Fibroblast of peridontal ligament (primary cell): ENCODE results near the gene KDM2B.
"Not testable (repeated sequence)": the region's sequence is repeated elsewhere in the genome, so short reads cannot be mapped to it uniquely, and the experiment has no call there.

Experiments used
- DNase-seq: peaks from one replicate; pipeline ENCODE4 v3.0.0-alpha.2; 2010; ENCODE audit errors: extremely low read depth

KDM2B gene

GRCh38 chr12:121503395-121503794 is 77.4 kb downstream of the KDM2B start:
- DNase-seq = no peak

GRCh38 chr12:121501946-121502345 is 78.9 kb downstream of the KDM2B start:
- DNase-seq = no peak

- DNase-seq = peak; percentile 69
Measured at GRCh38 chr12:121499929-121500793, 80.7 kb downstream of the KDM2B start.

DNA sequence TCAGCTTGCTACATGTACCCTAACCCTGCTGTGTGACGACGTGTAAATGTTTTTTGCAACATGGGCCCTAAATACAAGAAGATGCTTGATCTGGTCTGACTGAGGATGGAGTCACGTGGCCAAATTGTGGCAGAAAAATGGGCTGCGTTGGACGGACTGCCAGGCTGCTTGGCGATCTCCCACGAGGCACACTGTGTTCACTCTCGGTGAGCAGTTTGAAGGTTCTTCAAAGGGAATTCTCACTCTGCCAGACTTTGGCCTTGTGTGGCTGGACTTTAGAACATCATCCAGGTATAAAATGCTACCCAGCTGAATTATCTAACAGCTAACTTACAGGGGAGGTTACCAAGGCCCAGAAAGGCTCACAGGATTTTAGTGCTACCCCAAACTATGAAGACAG is 85.1 kb downstream of the KDM2B start:
- DNase-seq = no peak

DNA sequence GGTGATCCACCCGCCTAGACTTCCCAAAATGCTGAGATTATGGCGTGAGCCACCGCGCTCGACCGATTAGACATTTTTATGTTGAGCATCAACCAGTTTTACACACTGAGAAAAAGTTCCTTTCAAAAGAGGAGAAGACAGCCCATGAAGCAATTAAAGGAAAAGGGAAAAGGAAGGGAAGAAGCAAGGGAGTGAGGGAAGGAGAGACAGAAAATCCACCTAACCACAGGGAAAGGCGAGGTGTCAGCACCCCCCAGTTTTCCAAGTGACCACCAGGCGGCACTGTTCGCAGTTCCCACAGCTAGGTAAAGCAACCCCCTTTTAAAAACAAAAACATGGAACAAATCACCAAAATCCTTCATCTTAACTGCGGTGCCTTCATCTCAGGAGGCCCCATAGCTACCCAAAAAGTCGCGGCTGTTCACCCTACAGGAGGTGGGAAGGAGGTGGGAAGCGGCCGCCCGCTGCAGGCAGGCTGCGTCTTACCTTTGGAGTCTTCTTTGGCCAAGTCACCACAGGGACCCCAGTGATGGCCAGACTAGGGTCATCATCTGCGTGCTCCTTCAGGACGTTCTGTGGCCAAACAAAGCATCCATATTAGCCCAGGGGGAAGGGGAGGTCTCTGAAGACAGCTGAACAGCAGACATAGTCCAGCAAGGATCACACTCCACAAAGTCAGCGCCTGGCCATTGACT is 86.6 kb downstream of the KDM2B start:
- DNase-seq = peak; percentile 39

DNA sequence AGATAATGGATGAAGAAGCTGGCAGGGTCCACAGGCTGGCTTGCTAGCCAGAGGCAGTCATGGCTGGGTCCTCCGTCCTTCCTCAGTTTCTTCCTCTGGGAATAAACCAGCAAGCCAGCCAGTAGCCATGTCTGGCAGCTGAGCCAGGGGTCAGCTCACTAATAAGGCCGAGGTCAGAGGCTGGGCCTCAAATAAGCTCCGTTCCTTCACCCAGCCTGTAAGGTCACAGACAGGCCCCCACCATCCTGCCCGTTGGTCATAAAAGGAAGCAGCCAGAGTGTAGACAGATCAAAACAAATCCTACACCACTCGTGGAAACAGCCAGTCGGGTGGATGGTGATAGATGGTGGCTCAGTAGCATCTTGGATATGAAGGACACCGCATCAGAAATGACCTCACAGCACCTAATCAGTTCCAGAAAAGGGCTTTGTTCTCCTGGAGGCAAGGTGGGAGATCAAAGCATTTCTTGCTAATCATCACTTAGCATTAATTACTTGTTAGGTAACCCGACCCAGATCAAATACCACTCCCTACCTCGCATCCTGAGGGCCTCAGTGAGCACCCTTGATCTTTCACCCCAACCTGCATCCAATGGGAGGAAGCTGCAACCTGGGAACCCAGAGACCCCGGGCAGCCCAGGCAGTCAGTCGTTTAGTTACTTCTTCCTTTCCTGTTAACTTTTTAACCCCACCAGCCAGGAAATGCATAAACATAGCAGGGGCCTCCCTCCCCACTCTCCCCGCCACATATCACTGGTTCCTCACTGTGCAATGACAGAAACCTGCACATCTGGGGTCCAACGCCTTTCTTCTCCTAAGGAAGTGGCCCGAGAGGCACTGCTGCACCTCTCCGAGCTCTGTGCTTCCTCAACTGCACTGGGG is 90.2 kb downstream of the KDM2B start:
- DNase-seq = no peak

DNA sequence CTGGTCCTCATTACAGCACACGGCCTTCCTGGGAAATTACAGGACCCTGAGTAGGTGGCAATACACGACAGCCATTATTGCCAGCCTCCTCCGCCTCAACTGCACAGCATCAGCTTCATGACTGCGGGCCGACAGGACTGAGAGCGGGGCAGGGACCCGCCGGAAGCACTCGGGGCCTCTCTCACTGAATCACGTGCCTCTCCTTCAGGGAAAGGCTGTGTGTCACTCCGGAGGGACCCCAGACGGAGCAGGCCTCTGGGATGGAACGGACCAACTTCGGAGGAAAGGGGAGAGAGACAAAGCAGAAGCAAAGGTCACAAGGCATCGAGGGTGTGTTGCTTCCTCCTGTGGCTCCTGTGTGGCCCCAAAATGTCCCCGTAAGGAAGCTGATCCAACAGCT is 90.9 kb downstream of the KDM2B start:
- DNase-seq = no peak

GRCh38 chr12:121484967-121485366 is 95.9 kb downstream of the KDM2B start:
- DNase-seq = no peak

GRCh38 chr12:121484564-121484963 is 96.3 kb downstream of the KDM2B start:
- DNase-seq = not testable (repeated sequence)

DNA sequence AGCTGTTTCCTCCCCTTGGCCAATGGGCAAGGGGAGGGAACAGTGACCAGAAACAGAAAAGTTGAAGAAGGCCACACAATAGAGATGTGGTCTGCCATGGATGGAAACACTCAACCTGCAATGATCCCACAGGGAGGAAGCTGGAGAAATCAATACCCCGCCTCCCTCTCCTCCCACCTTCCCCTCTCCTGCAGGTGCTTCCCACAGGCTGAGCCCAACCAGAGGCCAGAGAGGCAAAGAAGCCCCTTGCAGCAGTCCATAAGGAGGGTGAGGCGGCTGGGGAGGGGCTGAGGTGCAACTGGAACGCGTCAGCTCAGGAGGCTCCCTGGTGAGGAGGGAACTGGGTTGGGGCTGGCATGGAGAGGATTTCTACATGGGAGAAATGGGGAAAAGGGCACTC is 96.9 kb downstream of the KDM2B start:
- DNase-seq = no peak

- DNase-seq = no peak
Measured at GRCh38 chr12:121476477-121476876, 104.3 kb downstream of the KDM2B start.

DNA sequence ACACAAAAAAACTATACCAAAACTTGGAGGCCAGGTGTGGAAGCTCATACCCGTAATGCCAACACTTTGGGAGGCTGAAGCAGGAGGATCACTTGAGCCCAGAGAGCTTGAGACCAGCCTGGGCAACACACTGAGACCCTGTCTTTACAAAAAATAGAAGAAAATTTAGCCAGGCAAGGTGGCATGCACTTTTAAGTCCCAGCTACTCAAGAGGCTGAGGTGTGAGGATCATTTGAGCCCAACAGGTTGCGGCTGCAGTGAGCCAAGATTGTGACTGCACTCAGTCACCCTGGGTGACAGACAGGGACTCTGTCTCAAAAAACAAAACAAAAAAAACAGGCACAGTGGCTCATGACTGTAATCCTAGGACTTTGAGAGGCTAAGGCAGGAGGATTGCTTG is 105.5 kb downstream of the KDM2B start:
- no peak for DNase-seq

- no peak for DNase-seq
Measured at GRCh38 chr12:121472150-121472905, 108.5 kb downstream of the KDM2B start.

DNA sequence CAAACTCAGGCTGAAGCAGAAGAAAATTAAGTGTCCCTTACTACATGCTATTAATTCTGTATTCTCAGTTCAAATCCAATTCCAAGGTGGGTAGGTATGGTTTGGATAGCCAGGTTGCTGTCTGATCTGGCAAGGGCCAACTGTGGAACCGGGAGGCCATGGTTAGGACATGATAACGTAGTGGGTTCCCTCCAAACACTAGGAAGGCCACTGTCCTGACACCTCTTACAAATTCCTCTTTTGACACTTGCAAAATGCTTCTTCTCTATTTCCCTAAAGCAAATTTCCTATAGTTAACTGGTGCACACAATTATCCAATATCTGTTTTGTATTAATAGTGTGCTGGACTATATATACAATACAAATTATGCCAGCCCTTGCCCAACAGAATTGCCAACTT is 110.1 kb downstream of the KDM2B start:
- no peak for DNase-seq

- DNase-seq = peak; percentile 15
Measured at GRCh38 chr12:121468499-121468801, 112.4 kb downstream of the KDM2B start.

GRCh38 chr12:121467638-121468498 is 113.0 kb downstream of the KDM2B start:
- peak; percentile 14 for DNase-seq

DNA sequence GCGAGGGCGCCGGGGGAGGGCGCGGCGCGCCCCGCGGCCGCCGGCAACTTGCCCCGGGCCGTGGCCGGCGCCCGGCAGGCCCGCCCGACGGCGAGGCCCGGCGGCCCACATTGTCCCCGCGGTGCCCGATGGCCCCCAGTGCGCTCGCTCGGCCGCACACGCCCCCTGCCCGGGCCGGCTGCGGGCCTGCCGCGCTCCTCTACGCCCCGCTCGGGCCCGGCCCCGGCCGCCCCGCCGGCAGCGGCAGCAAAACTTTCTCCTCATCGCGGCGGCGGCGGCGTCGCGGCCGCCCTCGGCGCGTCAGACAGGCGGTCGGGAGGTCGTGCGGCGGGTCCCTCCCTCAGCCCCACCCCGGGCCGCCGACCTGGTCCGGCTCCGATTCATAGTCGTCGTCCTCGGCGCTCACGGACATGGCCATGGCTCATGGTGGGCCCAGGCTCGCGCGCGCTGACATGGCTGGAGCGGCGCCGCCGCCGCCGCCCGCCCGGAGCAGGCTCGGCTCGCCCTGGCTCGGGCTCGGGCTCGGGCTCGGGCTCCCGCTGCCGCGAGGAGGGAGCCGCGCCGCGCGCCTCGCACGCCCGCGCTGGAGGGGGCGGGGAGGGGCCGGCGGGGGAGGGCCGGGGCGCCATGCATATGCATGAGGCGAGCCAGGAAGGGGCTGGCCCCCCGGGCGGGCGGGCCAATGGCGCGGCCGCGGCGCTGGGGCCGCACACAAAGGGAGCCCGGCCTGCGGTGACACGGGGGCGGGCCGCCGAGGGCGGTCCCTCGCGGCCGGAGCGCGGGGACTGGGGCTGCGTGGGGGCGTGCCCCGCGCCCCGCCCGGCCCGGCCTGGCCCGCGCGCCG is 113.8 kb downstream of the KDM2B start:
- DNase-seq = peak; percentile 63

- DNase-seq = peak; percentile 20
Measured at GRCh38 chr12:121465921-121466793, 114.7 kb downstream of the KDM2B start.

- DNase-seq = no peak
Measured at GRCh38 chr12:121464331-121464730, 116.5 kb downstream of the KDM2B start.
